ENCODE measurements around the gene ZSCAN25. TPM values are rescaled to one million over a fixed set of nuclear protein-coding genes. Genes with fewer than 3 reads are reported as not detected.

The ZSCAN25 gene
- total RNA-seq, result 33.8 TPM

DNA sequence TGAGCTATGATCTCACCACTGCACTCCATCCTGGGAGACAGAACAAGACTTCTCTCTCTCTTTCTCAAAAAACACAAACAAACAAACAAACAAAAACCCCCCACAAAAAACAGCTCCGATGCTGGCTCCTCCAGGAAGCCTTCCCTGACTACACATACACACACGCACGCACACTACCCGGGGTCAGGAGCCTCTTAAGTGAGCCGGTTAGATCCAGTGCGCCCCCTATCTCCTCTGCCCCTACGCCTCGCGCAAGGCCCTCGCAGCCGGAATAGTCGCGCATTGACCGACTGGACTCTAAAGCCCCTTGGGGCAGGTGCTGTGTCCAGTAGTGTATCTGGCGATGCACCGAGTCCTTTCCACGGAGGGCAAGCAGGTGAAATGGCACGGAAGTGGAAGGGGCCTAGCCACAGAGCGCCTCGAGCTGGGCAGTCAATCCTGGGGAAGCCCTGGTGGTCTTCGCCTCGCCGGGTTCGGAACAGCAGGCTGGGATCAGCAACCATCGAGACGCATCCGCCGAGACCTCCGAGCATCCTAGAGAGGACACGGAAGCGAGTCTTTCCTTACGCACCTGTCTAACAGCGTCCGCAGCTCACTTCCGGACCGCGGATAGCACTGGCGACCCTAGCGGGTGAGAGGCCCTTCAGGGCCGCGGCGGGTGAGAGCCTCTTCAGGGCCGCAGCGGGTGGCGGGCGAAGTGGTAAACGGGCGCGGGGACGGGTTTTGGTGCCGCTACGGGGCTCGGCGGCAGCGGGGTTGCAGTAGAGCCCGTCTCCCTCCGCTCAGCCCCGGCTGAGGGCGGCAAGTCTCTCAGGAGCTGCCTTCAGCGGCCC lies at the start of gene ZSCAN25:
ZSCAN25 (plus strand) TSS at position 588 of the 833 bp plus-strand sequence. CDS start 2,661 bp downstream, outside the sequence.

GRCh38 chr7:99597762-99598501 lies 18.8 kb upstream of the ZSCAN25 start, which contains the start of gene TMEM225B:
TMEM225B (plus strand) TSS chr7:99598267; CDS start chr7:99604389, 6,122 bp downstream.

GRCh38 chr7:99679400-99680191 lies 62.9 kb downstream of the ZSCAN25 start, which contains the start of gene CYP3A5:
CYP3A5 (minus strand) TSS chr7:99679996; CDS start chr7:99679896, 100 bp downstream.

Other genes with a start within 250 kb of the ZSCAN25 start
- 7.2 TPM for gene ARPC1B, start 242.2 kb upstream of the ZSCAN25 start, total RNA-seq
- gene PDAP1, start 208.3 kb upstream of the ZSCAN25 start, total RNA-seq, result 23.5 TPM
- gene BUD31, start 208.0 kb upstream of the ZSCAN25 start, total RNA-seq, result 43.2 TPM
- gene PTCD1, start 178.1 kb upstream of the ZSCAN25 start, total RNA-seq, result 7.5 TPM
- gene CPSF4, start 178.0 kb upstream of the ZSCAN25 start, total RNA-seq, result 59.2 TPM
- gene ATP5MF, start 150.8 kb upstream of the ZSCAN25 start, total RNA-seq, result 187 TPM
- 40.7 TPM for gene ZNF789, start 144.1 kb upstream of the ZSCAN25 start, total RNA-seq
- 24.1 TPM for gene ZNF394, start 116.7 kb upstream of the ZSCAN25 start, total RNA-seq
- 31.3 TPM for gene ZKSCAN5, start 112.3 kb upstream of the ZSCAN25 start, total RNA-seq
- gene FAM200A, start 64.8 kb upstream of the ZSCAN25 start, total RNA-seq, result 17.2 TPM
- gene ZNF655, start 58.3 kb upstream of the ZSCAN25 start, total RNA-seq, result 136 TPM
- gene TMEM225B, start 18.7 kb upstream of the ZSCAN25 start, total RNA-seq, result not detected
- gene CYP3A5, start 63.0 kb downstream of the ZSCAN25 start, total RNA-seq, result 0.63 TPM
- gene CYP3A7, start 118.2 kb downstream of the ZSCAN25 start, total RNA-seq, result 0.31 TPM
- gene CYP3A4, start 167.2 kb downstream of the ZSCAN25 start, total RNA-seq, result not detected
- 0.31 TPM for gene CYP3A43, start 211.1 kb downstream of the ZSCAN25 start, total RNA-seq

All from parietal lobe (tissue), 1 donor.